ENCODE results near the gene IGSF21.

DNA sequence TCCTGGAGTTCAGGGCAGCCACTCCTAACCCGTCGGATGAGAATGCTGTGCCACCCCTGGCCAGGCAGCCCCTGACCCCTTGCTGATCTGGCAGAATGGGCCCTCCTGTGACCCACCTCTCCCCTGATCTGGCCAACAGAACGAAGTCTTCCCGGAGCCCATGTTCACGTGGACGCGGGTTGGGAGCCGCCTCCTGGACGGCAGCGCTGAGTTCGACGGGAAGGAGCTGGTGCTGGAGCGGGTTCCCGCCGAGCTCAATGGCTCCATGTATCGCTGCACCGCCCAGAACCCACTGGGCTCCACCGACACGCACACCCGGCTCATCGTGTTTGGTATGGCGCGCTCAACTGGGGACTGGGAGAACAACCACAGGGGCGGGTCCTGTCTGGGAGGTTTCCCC, 269.1 kb downstream of the IGSF21 start:
- TF ChIP-seq, protein P1, sequence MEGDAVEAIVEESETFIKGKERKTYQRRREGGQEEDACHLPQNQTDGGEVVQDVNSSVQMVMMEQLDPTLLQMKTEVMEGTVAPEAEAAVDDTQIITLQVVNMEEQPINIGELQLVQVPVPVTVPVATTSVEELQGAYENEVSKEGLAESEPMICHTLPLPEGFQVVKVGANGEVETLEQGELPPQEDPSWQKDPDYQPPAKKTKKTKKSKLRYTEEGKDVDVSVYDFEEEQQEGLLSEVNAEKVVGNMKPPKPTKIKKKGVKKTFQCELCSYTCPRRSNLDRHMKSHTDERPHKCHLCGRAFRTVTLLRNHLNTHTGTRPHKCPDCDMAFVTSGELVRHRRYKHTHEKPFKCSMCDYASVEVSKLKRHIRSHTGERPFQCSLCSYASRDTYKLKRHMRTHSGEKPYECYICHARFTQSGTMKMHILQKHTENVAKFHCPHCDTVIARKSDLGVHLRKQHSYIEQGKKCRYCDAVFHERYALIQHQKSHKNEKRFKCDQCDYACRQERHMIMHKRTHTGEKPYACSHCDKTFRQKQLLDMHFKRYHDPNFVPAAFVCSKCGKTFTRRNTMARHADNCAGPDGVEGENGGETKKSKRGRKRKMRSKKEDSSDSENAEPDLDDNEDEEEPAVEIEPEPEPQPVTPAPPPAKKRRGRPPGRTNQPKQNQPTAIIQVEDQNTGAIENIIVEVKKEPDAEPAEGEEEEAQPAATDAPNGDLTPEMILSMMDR (IDR thresholded peaks at IDR 0.05; ENCODE audit: low read length) = no peak
- TF ChIP-seq EZH2 (optimal IDR thresholded peaks at IDR 0.05; ENCODE audit: low read depth, low read length) (no peak), EZH2phosphoT487 (IDR thresholded peaks at IDR 0.05; ENCODE audit: low read length) (no peak)
